Measurements from ENCODE around the gene MATCAP1.

DNA sequence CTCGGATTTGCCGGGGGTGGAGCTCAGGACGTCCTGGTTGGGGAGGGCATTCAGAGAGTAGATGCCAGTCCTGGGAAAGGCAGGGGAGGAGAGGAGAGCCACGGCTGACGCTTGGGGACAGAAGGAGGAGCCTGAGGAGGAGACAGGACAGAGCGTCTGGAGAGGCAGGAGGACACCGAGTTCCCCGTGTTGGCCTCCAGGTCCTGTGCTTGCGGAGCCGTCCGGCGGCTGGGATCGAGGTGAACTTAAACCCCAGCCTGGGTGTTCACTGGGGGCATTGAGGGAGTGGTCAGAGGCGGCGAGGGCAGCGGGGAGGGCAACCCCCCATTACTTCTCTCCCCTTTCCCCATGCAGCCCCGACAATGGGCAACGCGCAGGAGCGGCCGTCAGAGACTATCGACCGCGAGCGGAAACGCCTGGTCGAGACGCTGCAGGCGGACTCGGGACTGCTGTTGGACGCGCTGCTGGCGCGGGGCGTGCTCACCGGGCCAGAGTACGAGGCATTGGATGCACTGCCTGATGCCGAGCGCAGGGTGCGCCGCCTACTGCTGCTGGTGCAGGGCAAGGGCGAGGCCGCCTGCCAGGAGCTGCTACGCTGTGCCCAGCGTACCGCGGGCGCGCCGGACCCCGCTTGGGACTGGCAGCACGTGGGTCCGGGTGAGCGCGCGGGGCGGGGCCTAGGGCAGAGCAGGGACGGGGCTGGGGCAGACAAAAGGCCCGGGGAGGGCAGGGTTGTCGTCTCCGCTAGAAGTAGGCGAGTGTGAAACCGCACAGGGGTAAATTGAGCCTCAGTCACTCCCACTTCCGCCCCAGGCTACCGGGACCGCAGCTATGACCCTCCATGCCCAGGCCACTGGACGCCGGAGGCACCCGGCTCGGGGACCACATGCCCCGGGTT, 9.7 kb downstream of the MATCAP1 start:
- TF ChIP-seq EZH2 (IDR thresholded peaks at IDR 0.05; ENCODE audit: borderline replicate concordance, low read depth, low read length, severe bottlenecking): no peak
- TF ChIP-seq, protein P1, sequence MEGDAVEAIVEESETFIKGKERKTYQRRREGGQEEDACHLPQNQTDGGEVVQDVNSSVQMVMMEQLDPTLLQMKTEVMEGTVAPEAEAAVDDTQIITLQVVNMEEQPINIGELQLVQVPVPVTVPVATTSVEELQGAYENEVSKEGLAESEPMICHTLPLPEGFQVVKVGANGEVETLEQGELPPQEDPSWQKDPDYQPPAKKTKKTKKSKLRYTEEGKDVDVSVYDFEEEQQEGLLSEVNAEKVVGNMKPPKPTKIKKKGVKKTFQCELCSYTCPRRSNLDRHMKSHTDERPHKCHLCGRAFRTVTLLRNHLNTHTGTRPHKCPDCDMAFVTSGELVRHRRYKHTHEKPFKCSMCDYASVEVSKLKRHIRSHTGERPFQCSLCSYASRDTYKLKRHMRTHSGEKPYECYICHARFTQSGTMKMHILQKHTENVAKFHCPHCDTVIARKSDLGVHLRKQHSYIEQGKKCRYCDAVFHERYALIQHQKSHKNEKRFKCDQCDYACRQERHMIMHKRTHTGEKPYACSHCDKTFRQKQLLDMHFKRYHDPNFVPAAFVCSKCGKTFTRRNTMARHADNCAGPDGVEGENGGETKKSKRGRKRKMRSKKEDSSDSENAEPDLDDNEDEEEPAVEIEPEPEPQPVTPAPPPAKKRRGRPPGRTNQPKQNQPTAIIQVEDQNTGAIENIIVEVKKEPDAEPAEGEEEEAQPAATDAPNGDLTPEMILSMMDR (IDR thresholded peaks at IDR 0.05; ENCODE audit: borderline replicate concordance, extremely low read depth, low read length, poor library complexity, severe bottlenecking): no peak
